CD4-positive, CD25-positive, alpha-beta regulatory T cell (primary cell): ENCODE results near the gene FGGY. TPM values are rescaled to one million over a fixed set of nuclear protein-coding genes. Genes with fewer than 3 reads are reported as not detected.

Experiments used
- ATAC-seq, 2 donors: fragments of 150-1000 bp; cut with Tn5 transposase; one replicate each; pipeline ENCODE4 v1.10.0; 2021; ENCODE audit warnings: low read depth in 2 of 2, moderate number of reproducible peaks in 2 of 2, moderate library complexity in 1 of 2
- DNase-seq, 3 donors: peaks; one replicate each; pipeline versions ENCODE4 v3.0.0 to v3.0.0-alpha.2; 2012 to 2022; ENCODE audit warnings: mixed read lengths in 1 of 3
- H3K27ac ChIP-seq: one replicate; pipeline ENCODE4 v1.7.0; 2013; ENCODE audit warnings: mild to moderate bottlenecking, low read length; ENCODE audit not compliant: insufficient read depth, poor library complexity, severe bottlenecking
- H3K27me3 ChIP-seq: one replicate; pipeline ENCODE4 v1.7.0; 2013; ENCODE audit warnings: low read length; ENCODE audit not compliant: control insufficient read depth, insufficient read depth
- H3K36me3 ChIP-seq: one replicate; pipeline ENCODE4 v1.7.0; 2013; ENCODE audit warnings: mild to moderate bottlenecking, low read length, moderate library complexity; ENCODE audit not compliant: control insufficient read depth, insufficient read depth
- H3K4me1 ChIP-seq: 2 replicates; pipeline ENCODE4 v1.7.0; 2013; ENCODE audit warnings: mild to moderate bottlenecking, low read length; ENCODE audit not compliant: insufficient read depth, control insufficient read depth, poor library complexity, severe bottlenecking
- H3K4me3 ChIP-seq: one replicate; pipeline ENCODE4 v1.7.0; 2013; ENCODE audit warnings: low read depth, mild to moderate bottlenecking, low read length, moderate library complexity
- H3K9me3 ChIP-seq, 2 experiments: 1 replicate in 1 of 2; 2 replicates in 1 of 2; pipeline ENCODE4 v1.7.0; 2013; ENCODE audit warnings: low read length in 2 of 2, mild to moderate bottlenecking in 1 of 2, moderate library complexity in 1 of 2; ENCODE audit not compliant: control insufficient read depth in 2 of 2
- H3K27ac Mint-ChIP-seq, 3 donors: one replicate each; pipeline ENCODE4 v1.8.0; 2020 to 2022; ENCODE audit warnings: mild to moderate bottlenecking in 3 of 3, mixed read lengths in 3 of 3, moderate library complexity in 2 of 3
- H3K27me3 Mint-ChIP-seq: one replicate; pipeline ENCODE4 v1.8.0; 2022; ENCODE audit warnings: mild to moderate bottlenecking, mixed read lengths
- H3K36me3 Mint-ChIP-seq: one replicate; pipeline ENCODE4 v1.8.0; 2020; ENCODE audit warnings: mixed read lengths
- H3K4me1 Mint-ChIP-seq, 4 donors: one replicate each; pipeline ENCODE4 v1.8.0; 2020 to 2022; ENCODE audit warnings: mixed read lengths in 4 of 4, mild to moderate bottlenecking in 1 of 4
- H3K4me3 Mint-ChIP-seq, 4 donors: one replicate each; pipeline ENCODE4 v1.8.0; 2020 to 2022; ENCODE audit warnings: mild to moderate bottlenecking in 4 of 4, mixed read lengths in 4 of 4, moderate library complexity in 3 of 4
- H3K9me3 Mint-ChIP-seq, 7 donors: one replicate each; pipeline ENCODE4 v1.8.0; 2020 to 2022; ENCODE audit warnings: mixed read lengths in 7 of 7, mild to moderate bottlenecking in 3 of 7, moderate library complexity in 2 of 7
- polyA plus RNA-seq, 4 donors: library from polyadenylated mRNA; unstranded; fragments of 300-500 nt; fragmentation: Illumina TruSeq; gene quantifications; one replicate each; pipeline ENCODE4 v1.2.3, GENCODE V29; 2021
- total RNA-seq: library from RNA; stranded (reverse); gene quantifications from one replicate; pipeline ENCODE4 v1.2.3, GENCODE V29; 2022

FGGY gene
- total and polyA plus RNA-seq, 5 donors from 2014 or later = 1.9 to 7.7 (median 4.5) TPM

GRCh38 chr1:59768792-59769735 lies 472.2 kb downstream of the FGGY start:
- H3K4me3 ChIP-seq = no peak overlapping the region
- H3K36me3 ChIP-seq = no peaks in the 10 kb centered on the region
- no peaks in the 10 kb centered on the region for H3K27me3 ChIP-seq
- no peaks in the 10 kb centered on the region for H3K4me1 ChIP-seq
- ATAC-seq (no peak), DNase-seq (no peak)
- H3K27ac ChIP-seq = no peak overlapping the region
- Mint-ChIP-seq H3K9me3 (no peaks in the 10 kb centered on the region), H3K27me3 (peaks cover 9% of the 10 kb centered on the region), H3K4me1 (no peaks in the 10 kb centered on the region), H3K36me3 (no peaks in the 10 kb centered on the region), H3K4me3 (no peak overlapping the region), H3K27ac (no peak overlapping the region)
- H3K9me3 ChIP-seq = no peaks in the 10 kb centered on the region

DNA sequence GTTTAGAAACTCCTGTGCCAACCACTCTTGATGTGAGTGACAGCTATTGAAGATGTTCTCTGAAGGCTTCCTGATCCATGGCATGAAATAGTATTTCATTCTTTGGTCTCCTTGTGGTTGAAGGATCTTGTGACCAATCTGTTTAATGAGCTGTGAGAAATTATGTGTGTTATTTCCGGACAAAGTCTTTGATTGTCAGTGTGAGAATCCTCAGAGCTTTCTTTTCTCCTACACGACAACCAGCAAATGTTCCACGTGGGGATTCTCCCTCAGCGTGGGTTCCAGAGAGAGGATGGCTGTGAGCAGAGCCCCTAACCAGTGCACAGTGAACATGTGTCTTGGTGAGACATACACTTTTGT lies 472.8 kb downstream of the FGGY start:
- Mint-ChIP-seq H3K27ac (no peak overlapping the region), H3K4me1 (no peaks in the 10 kb centered on the region), H3K9me3 (no peaks in the 10 kb centered on the region), H3K4me3 (no peak overlapping the region), H3K27me3 (peaks cover 9% of the 10 kb centered on the region), H3K36me3 (no peaks in the 10 kb centered on the region)
- Histone ChIP-seq H3K27me3 (peaks cover 1% of the 10 kb centered on the region), H3K4me1 (no peaks in the 10 kb centered on the region), H3K9me3 (no peaks in the 10 kb centered on the region), H3K27ac (no peak overlapping the region), H3K36me3 (no peaks in the 10 kb centered on the region), H3K4me3 (no peak overlapping the region)
- ATAC-seq (no peak), DNase-seq (no peak)

- no peak overlapping the region for H3K4me3 Mint-ChIP-seq
- no peaks in the 10 kb centered on the region for H3K4me1 Mint-ChIP-seq
- ATAC-seq (no peak), DNase-seq (no peak)
- peaks cover 9% of the 10 kb centered on the region for H3K27me3 Mint-ChIP-seq
- no peaks in the 10 kb centered on the region for H3K9me3 Mint-ChIP-seq
- Histone ChIP-seq H3K4me1 (no peaks in the 10 kb centered on the region), H3K36me3 (no peaks in the 10 kb centered on the region), H3K27ac (no peak overlapping the region), H3K4me3 (no peak overlapping the region), H3K9me3 (no peaks in the 10 kb centered on the region), H3K27me3 (peaks cover 3% of the 10 kb centered on the region)
- H3K27ac Mint-ChIP-seq = no peak overlapping the region
- no peaks in the 10 kb centered on the region for H3K36me3 Mint-ChIP-seq
Observed at GRCh38 chr1:59771361-59771760, 474.5 kb downstream of the FGGY start.

- Mint-ChIP-seq H3K4me1 (no peaks in the 10 kb centered on the region), H3K9me3 (no peaks in the 10 kb centered on the region), H3K4me3 (no peak overlapping the region), H3K36me3 (peaks cover 3% of the 10 kb centered on the region), H3K27me3 (peaks cover 10% of the 10 kb centered on the region), H3K27ac (no peak overlapping the region)
- no peak for DNase-seq
- Histone ChIP-seq H3K4me1 (no peaks in the 10 kb centered on the region), H3K36me3 (no peaks in the 10 kb centered on the region), H3K27ac (no peak overlapping the region), H3K4me3 (no peak overlapping the region), H3K27me3 (peaks cover 3% of the 10 kb centered on the region), H3K9me3 (no peaks in the 10 kb centered on the region)
- ATAC-seq = no peak
Observed at GRCh38 chr1:59775480-59775879, 478.6 kb downstream of the FGGY start.

- ATAC-seq = no peak
- no peak overlapping the region for H3K27ac Mint-ChIP-seq
Observed at GRCh38 chr1:59776960-59777852, 480.3 kb downstream of the FGGY start.

DNA sequence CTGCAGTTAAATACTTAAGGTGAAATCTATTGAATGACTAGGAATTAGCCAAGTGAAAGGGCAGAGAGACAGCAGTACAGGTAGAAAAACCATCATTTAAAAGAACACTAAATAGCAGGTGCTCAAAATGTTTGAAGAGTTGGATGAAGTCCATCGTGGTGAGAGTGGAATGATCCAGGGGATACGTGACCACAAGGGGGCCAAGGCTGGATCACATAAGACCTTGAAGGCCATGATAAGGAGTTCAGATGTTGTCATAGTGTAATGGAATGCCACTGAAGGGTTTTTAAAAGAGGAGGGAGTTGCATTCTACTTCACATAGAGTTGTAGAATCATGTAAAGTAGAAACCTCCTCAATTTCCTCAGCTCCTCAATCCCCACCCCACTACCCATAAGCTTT lies 483.1 kb downstream of the FGGY start:
- DNase-seq (no peak), ATAC-seq (no peak)
- Mint-ChIP-seq H3K4me1 (no peaks in the 10 kb centered on the region), H3K27me3 (peaks cover 8% of the 10 kb centered on the region), H3K9me3 (peaks cover 0 to 1% (median 0%) of the 10 kb centered on the region in 7 donors), H3K4me3 (no peak overlapping the region), H3K27ac (no peak overlapping the region), H3K36me3 (peaks cover 3% of the 10 kb centered on the region)
- H3K4me1 ChIP-seq = no peaks in the 10 kb centered on the region
- no peaks in the 10 kb centered on the region for H3K36me3 ChIP-seq
- H3K4me3 ChIP-seq = no peak overlapping the region
- no peaks in the 10 kb centered on the region for H3K9me3 ChIP-seq
- no peak overlapping the region for H3K27ac ChIP-seq
- H3K27me3 ChIP-seq = peaks cover 7% of the 10 kb centered on the region

More at GRCh38 chr1:59776960-59777852, 480.3 kb downstream of the FGGY start:
- H3K4me3 ChIP-seq = no peak overlapping the region
- H3K4me3 Mint-ChIP-seq = no peak overlapping the region
- H3K9me3 Mint-ChIP-seq = no peaks in the 10 kb centered on the region
- H3K9me3 ChIP-seq = no peaks in the 10 kb centered on the region
- peaks cover 5% of the 10 kb centered on the region for H3K27me3 ChIP-seq
- peaks cover 3% of the 10 kb centered on the region for H3K36me3 Mint-ChIP-seq
- DNase-seq = no peak
- H3K36me3 ChIP-seq = no peaks in the 10 kb centered on the region
- H3K27me3 Mint-ChIP-seq = peaks cover 8% of the 10 kb centered on the region
- no peaks in the 10 kb centered on the region for H3K4me1 ChIP-seq
- no peaks in the 10 kb centered on the region for H3K4me1 Mint-ChIP-seq
- no peak overlapping the region for H3K27ac ChIP-seq

GRCh38 chr1:59788825-59789224 lies 491.9 kb downstream of the FGGY start:
- H3K4me1 ChIP-seq = no peaks in the 10 kb centered on the region
- peaks cover 5% of the 10 kb centered on the region for H3K27me3 Mint-ChIP-seq
- peaks cover 0 to 4% (median 0%) of the 10 kb centered on the region in 4 donors for H3K4me1 Mint-ChIP-seq
- H3K9me3 ChIP-seq = peaks cover 5 to 8% of the 10 kb centered on the region in 2 experiments
- H3K9me3 Mint-ChIP-seq = peaks cover 0 to 21% (median 7%) of the 10 kb centered on the region in 7 donors
- no peaks in the 10 kb centered on the region for H3K36me3 Mint-ChIP-seq
- no peak overlapping the region for H3K27ac Mint-ChIP-seq
- no peak overlapping the region for H3K4me3 Mint-ChIP-seq
- DNase-seq = no peak
- no peaks in the 10 kb centered on the region for H3K36me3 ChIP-seq
- no peak overlapping the region for H3K27ac ChIP-seq
- ATAC-seq = no peak
- no peak overlapping the region for H3K4me3 ChIP-seq
- H3K27me3 ChIP-seq = no peaks in the 10 kb centered on the region
